Effector memory CD8-positive, alpha-beta T cell (primary cell): ENCODE measurements around the gene ITGA3.

ENCODE experiments used
- ATAC-seq: fragments of 150-1000 bp; cut with Tn5 transposase; replicated peaks from 2 replicates; pipeline ENCODE4 v1.10.0; 2021; ENCODE audit warnings: mild to moderate bottlenecking, moderate library complexity
- DNase-seq, 3 experiments: peaks; one replicate each; pipeline ENCODE4 v3.0.0; 2021
- H3K27ac Mint-ChIP-seq, 2 donors: one replicate each; pipeline ENCODE4 v1.8.0; 2022; ENCODE audit warnings: mild to moderate bottlenecking in 2 of 2, mixed read lengths in 2 of 2, moderate library complexity in 2 of 2
- H3K27me3 Mint-ChIP-seq, 2 donors: one replicate each; pipeline ENCODE4 v1.8.0; 2022; ENCODE audit warnings: mixed read lengths in 2 of 2
- H3K36me3 Mint-ChIP-seq: one replicate; pipeline ENCODE4 v1.8.0; 2022; ENCODE audit warnings: mild to moderate bottlenecking, moderate library complexity, mixed read lengths; ENCODE audit not compliant: insufficient read depth
- H3K4me1 Mint-ChIP-seq, 2 donors: one replicate each; pipeline ENCODE4 v1.8.0; 2022; ENCODE audit warnings: low read depth in 2 of 2, mixed read lengths in 2 of 2
- H3K4me3 Mint-ChIP-seq, 2 donors: one replicate each; pipeline ENCODE4 v1.8.0; 2022; ENCODE audit warnings: mild to moderate bottlenecking in 2 of 2, mixed read lengths in 2 of 2, moderate library complexity in 2 of 2
- H3K9me3 Mint-ChIP-seq, 2 donors: one replicate each; pipeline ENCODE4 v1.8.0; 2022; ENCODE audit warnings: mixed read lengths in 2 of 2
- total RNA-seq, 9 experiments: gene quantifications; one replicate each; lab custom pipeline; 2026; lab: John Stamatoyannopoulos, UW

Gene ITGA3
- 8.1 to 37.2 (median 24.0) reads per million in 9 experiments for total RNA-seq

- peak; percentile 74 for ATAC-seq
- DNase-seq = peak; percentile 27 to 30 (median 27)
- Mint-ChIP-seq H3K9me3 (no peaks in the 10 kb centered on the region), H3K27ac (peak within 1 kb of the TSS; percentile 38 to 86), H3K36me3 (peaks cover 4% of the 10 kb centered on the region), H3K4me3 (peak within 1 kb of the TSS; percentile 92 to 95), H3K4me1 (peaks cover 31 to 32% of the 10 kb centered on the region in 2 donors), H3K27me3 (peaks cover 0 to 9% of the 10 kb centered on the region in 2 donors)
These were observed at the start of gene ITGA3 for GRCh38 chr17:50055426-50056216. Gene ITGA3, plus strand, starts transcription at chr17:50056110. Its CDS starts 330 bp downstream, at chr17:50056440.

GRCh38 chr17:50009282-50009681, 46.6 kb upstream of the ITGA3 start:
- ATAC-seq = no peak
- Mint-ChIP-seq H3K9me3 (no peaks in the 10 kb centered on the region), H3K4me1 (no peaks in the 10 kb centered on the region), H3K27ac (no peak overlapping the region), H3K4me3 (no peak overlapping the region), H3K36me3 (no peaks in the 10 kb centered on the region), H3K27me3 (peaks cover 51 to 55% of the 10 kb centered on the region in 2 donors)
- no peak for DNase-seq

GRCh38 chr17:50013079-50013478, 42.8 kb upstream of the ITGA3 start:
- DNase-seq (no peak), ATAC-seq (no peak)
- no peaks in the 10 kb centered on the region for H3K36me3 Mint-ChIP-seq
- peaks cover 34 to 56% of the 10 kb centered on the region in 2 donors for H3K27me3 Mint-ChIP-seq
- H3K9me3 Mint-ChIP-seq = peaks cover 0 to 5% of the 10 kb centered on the region in 2 donors
- no peak overlapping the region for H3K27ac Mint-ChIP-seq
- H3K4me1 Mint-ChIP-seq = no peaks in the 10 kb centered on the region
- no peak overlapping the region for H3K4me3 Mint-ChIP-seq

GRCh38 chr17:50014471-50015088, 41.3 kb upstream of the ITGA3 start:
- Mint-ChIP-seq H3K9me3 (peaks cover 0 to 5% of the 10 kb centered on the region in 2 donors), H3K36me3 (no peaks in the 10 kb centered on the region), H3K4me1 (no peaks in the 10 kb centered on the region), H3K27ac (no peak overlapping the region), H3K27me3 (peaks cover 34 to 60% of the 10 kb centered on the region in 2 donors), H3K4me3 (no peak overlapping the region)
- DNase-seq (no peak), ATAC-seq (no peak)

GRCh38 chr17:50015146-50015545, 40.8 kb upstream of the ITGA3 start:
- H3K4me1 Mint-ChIP-seq = no peaks in the 10 kb centered on the region
- no peaks in the 10 kb centered on the region for H3K36me3 Mint-ChIP-seq
- peaks cover 0 to 5% of the 10 kb centered on the region in 2 donors for H3K9me3 Mint-ChIP-seq
- H3K4me3 Mint-ChIP-seq = no peak overlapping the region
- H3K27me3 Mint-ChIP-seq = peaks cover 32 to 55% of the 10 kb centered on the region in 2 donors
- no peak overlapping the region for H3K27ac Mint-ChIP-seq
- no peak for DNase-seq
- ATAC-seq = no peak

GRCh38 chr17:50018909-50019308, 37.0 kb upstream of the ITGA3 start:
- no peak for ATAC-seq
- Mint-ChIP-seq H3K36me3 (no peaks in the 10 kb centered on the region), H3K4me1 (no peaks in the 10 kb centered on the region), H3K27ac (no peak overlapping the region), H3K4me3 (no peak overlapping the region), H3K9me3 (peaks cover 0 to 5% of the 10 kb centered on the region in 2 donors), H3K27me3 (peaks cover 23 to 48% of the 10 kb centered on the region in 2 donors)
- DNase-seq = no peak

- Mint-ChIP-seq H3K4me3 (no peak overlapping the region), H3K36me3 (no peaks in the 10 kb centered on the region), H3K27ac (no peak overlapping the region), H3K27me3 (peaks cover 23 to 39% of the 10 kb centered on the region in 2 donors), H3K9me3 (no peaks in the 10 kb centered on the region), H3K4me1 (no peaks in the 10 kb centered on the region)
- ATAC-seq (no peak), DNase-seq (no peak)
These were observed 34.9 kb upstream of the ITGA3 start for GRCh38 chr17:50020841-50021599.

- H3K9me3 Mint-ChIP-seq = no peaks in the 10 kb centered on the region
- DNase-seq (no peak), ATAC-seq (no peak)
- no peak overlapping the region for H3K27ac Mint-ChIP-seq
- H3K36me3 Mint-ChIP-seq = no peaks in the 10 kb centered on the region
- H3K4me3 Mint-ChIP-seq = no peak overlapping the region
- H3K4me1 Mint-ChIP-seq = peaks cover 0 to 5% of the 10 kb centered on the region in 2 donors
- H3K27me3 Mint-ChIP-seq = peaks cover 23 to 31% of the 10 kb centered on the region in 2 donors
These were observed 34.1 kb upstream of the ITGA3 start for GRCh38 chr17:50021681-50022370.

- Mint-ChIP-seq H3K27me3 (peaks cover 26 to 35% of the 10 kb centered on the region in 2 donors), H3K36me3 (no peaks in the 10 kb centered on the region), H3K27ac (no peak overlapping the region), H3K9me3 (no peaks in the 10 kb centered on the region), H3K4me1 (peaks cover 3 to 9% of the 10 kb centered on the region in 2 donors), H3K4me3 (no peak overlapping the region)
- no peak for ATAC-seq
- no peak for DNase-seq
These were observed 33.3 kb upstream of the ITGA3 start for GRCh38 chr17:50022463-50023130.

GRCh38 chr17:50023520-50023919, 32.4 kb upstream of the ITGA3 start:
- ATAC-seq = no peak
- H3K36me3 Mint-ChIP-seq = no peaks in the 10 kb centered on the region
- peaks cover 34 to 44% of the 10 kb centered on the region in 2 donors for H3K27me3 Mint-ChIP-seq
- no peak for DNase-seq
- H3K4me1 Mint-ChIP-seq = peaks cover 4 to 11% of the 10 kb centered on the region in 2 donors
- H3K4me3 Mint-ChIP-seq = no peak overlapping the region
- no peaks in the 10 kb centered on the region for H3K9me3 Mint-ChIP-seq
- no peak overlapping the region for H3K27ac Mint-ChIP-seq

GRCh38 chr17:50024808-50025207, 31.1 kb upstream of the ITGA3 start:
- DNase-seq = no peak
- Mint-ChIP-seq H3K9me3 (no peaks in the 10 kb centered on the region), H3K4me1 (peaks cover 4 to 13% of the 10 kb centered on the region in 2 donors), H3K27ac (no peak overlapping the region), H3K4me3 (no peak overlapping the region), H3K36me3 (peaks cover 4% of the 10 kb centered on the region), H3K27me3 (peaks cover 36 to 43% of the 10 kb centered on the region in 2 donors)
- no peak for ATAC-seq

- no peak for ATAC-seq
- no peak overlapping the region for H3K4me3 Mint-ChIP-seq
- peaks cover 4 to 13% of the 10 kb centered on the region in 2 donors for H3K4me1 Mint-ChIP-seq
These were observed 29.7 kb upstream of the ITGA3 start for GRCh38 chr17:50026046-50026675.

More at GRCh38 chr17:50026046-50026675, 29.7 kb upstream of the ITGA3 start:
- DNase-seq = no peak
- Mint-ChIP-seq H3K27ac (no peak overlapping the region), H3K27me3 (peaks cover 31 to 47% of the 10 kb centered on the region in 2 donors), H3K9me3 (no peaks in the 10 kb centered on the region), H3K36me3 (peaks cover 4% of the 10 kb centered on the region)
